Peyer's patch (tissue), 4 donors: ENCODE results near the gene HACD3.

Source experiments
- POLR2A ChIP-seq, 2 donors: fragments of 450-650 bp; IDR thresholded peaks; one replicate each; pipeline ENCODE4 v1.5.1; 2017; ENCODE audit warnings: antibody characterized with exemption in 2 of 2, mild to moderate bottlenecking in 2 of 2, moderate library complexity in 2 of 2
- TF ChIP-seq, protein P1 (sequence below), 6 experiments: fragments of 450-650 bp in 4 of 6; fragments of 200-600 bp in 2 of 6; sonication (generic) in 1 of 6; IDR thresholded peaks; one replicate each; pipeline ENCODE4 v1.5.1; 2017 to 2019; ENCODE audit warnings: antibody characterized with exemption in 6 of 6, mild to moderate bottlenecking in 3 of 6, moderate library complexity in 1 of 6

DNA sequence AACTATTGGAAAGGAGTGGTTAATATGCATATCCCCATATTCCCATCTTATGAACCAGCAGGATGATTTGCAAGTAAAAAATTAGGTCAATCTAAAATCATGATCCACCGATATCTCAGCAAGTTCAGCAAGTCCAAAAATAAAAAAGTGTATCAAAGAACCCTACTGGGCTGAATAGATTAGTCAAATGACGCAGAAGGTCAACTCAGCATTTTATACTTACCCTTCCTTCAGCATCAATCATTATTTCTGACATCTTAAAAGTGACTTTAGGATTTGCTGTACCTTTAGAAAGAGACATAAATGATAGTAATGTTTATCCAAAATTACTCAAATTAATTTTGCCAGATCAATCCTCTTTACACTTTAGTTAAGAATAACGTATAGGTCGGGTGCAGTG lies 45.4 kb upstream of the HACD3 start:
- no peak for TF ChIP-seq POLR2A (IDR thresholded peaks at IDR 0.05)
- TF ChIP-seq, protein P1, sequence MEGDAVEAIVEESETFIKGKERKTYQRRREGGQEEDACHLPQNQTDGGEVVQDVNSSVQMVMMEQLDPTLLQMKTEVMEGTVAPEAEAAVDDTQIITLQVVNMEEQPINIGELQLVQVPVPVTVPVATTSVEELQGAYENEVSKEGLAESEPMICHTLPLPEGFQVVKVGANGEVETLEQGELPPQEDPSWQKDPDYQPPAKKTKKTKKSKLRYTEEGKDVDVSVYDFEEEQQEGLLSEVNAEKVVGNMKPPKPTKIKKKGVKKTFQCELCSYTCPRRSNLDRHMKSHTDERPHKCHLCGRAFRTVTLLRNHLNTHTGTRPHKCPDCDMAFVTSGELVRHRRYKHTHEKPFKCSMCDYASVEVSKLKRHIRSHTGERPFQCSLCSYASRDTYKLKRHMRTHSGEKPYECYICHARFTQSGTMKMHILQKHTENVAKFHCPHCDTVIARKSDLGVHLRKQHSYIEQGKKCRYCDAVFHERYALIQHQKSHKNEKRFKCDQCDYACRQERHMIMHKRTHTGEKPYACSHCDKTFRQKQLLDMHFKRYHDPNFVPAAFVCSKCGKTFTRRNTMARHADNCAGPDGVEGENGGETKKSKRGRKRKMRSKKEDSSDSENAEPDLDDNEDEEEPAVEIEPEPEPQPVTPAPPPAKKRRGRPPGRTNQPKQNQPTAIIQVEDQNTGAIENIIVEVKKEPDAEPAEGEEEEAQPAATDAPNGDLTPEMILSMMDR (IDR thresholded peaks at IDR 0.05), result no peak
